Stimulated activated CD8-positive, alpha-beta memory T cell treated with anti-CD3 and anti-CD28 coated beads, Interleukin-12 subunit alpha, Interleukin-12 subunit beta, amount 100 ng/mL, for 24 hours (primary cell): Measurements from ENCODE around the gene CHL1.

Experiments
- DNase-seq: peaks from one replicate; pipeline ENCODE4 v3.0.0-alpha.2; 2020; ENCODE audit errors: extremely low read depth

Gene CHL1

GRCh38 chr3:284322-284721 is 87.8 kb downstream of the CHL1 start:
- DNase-seq = no peak

- DNase-seq = no peak
Observed at GRCh38 chr3:288417-288816, 91.9 kb downstream of the CHL1 start.

GRCh38 chr3:291028-291427 is 94.5 kb downstream of the CHL1 start:
- no peak for DNase-seq

- DNase-seq = no peak
Observed at GRCh38 chr3:291646-292436, 95.3 kb downstream of the CHL1 start.

GRCh38 chr3:294096-294495 is 97.5 kb downstream of the CHL1 start:
- no peak for DNase-seq

- DNase-seq = no peak
Observed at GRCh38 chr3:294581-294980, 98.0 kb downstream of the CHL1 start.

- no peak for DNase-seq
Observed at GRCh38 chr3:295166-295565, 98.6 kb downstream of the CHL1 start.

GRCh38 chr3:297585-297984 is 101.0 kb downstream of the CHL1 start:
- no peak for DNase-seq

GRCh38 chr3:299590-300301 is 103.2 kb downstream of the CHL1 start:
- no peak for DNase-seq

- no peak for DNase-seq
Observed at GRCh38 chr3:307182-307581, 110.6 kb downstream of the CHL1 start.

- DNase-seq = no peak
Observed at GRCh38 chr3:308597-309321, 112.2 kb downstream of the CHL1 start.

- DNase-seq = no peak
Observed at GRCh38 chr3:312160-312733, 115.7 kb downstream of the CHL1 start.

GRCh38 chr3:312911-313310 is 116.3 kb downstream of the CHL1 start:
- DNase-seq = no peak

GRCh38 chr3:317012-317411 is 120.4 kb downstream of the CHL1 start:
- DNase-seq = no peak

GRCh38 chr3:318903-319302 is 122.3 kb downstream of the CHL1 start:
- DNase-seq = no peak

GRCh38 chr3:324423-324822 is 127.9 kb downstream of the CHL1 start:
- DNase-seq = no peak

- DNase-seq = no peak
Observed at GRCh38 chr3:325495-325894, 128.9 kb downstream of the CHL1 start.

GRCh38 chr3:330494-331115 is 134.0 kb downstream of the CHL1 start:
- DNase-seq = no peak

- DNase-seq = no peak
Observed at GRCh38 chr3:331881-332280, 135.3 kb downstream of the CHL1 start.

GRCh38 chr3:332701-333100 is 136.1 kb downstream of the CHL1 start:
- DNase-seq = no peak

GRCh38 chr3:335240-335639 is 138.7 kb downstream of the CHL1 start:
- no peak for DNase-seq

GRCh38 chr3:339351-339750 is 142.8 kb downstream of the CHL1 start:
- no peak for DNase-seq
